OCI-M1 (cell line): ENCODE measurements around the gene ITPR2.
"Not testable (repeated sequence)": the region's sequence is repeated elsewhere in the genome, so short reads cannot be mapped to it uniquely, and the experiment has no call there.

Source experiments
- DNase-seq: peaks from one replicate; lab custom pipeline; 2025; lab: John Stamatoyannopoulos, UW

ITPR2 gene

DNA sequence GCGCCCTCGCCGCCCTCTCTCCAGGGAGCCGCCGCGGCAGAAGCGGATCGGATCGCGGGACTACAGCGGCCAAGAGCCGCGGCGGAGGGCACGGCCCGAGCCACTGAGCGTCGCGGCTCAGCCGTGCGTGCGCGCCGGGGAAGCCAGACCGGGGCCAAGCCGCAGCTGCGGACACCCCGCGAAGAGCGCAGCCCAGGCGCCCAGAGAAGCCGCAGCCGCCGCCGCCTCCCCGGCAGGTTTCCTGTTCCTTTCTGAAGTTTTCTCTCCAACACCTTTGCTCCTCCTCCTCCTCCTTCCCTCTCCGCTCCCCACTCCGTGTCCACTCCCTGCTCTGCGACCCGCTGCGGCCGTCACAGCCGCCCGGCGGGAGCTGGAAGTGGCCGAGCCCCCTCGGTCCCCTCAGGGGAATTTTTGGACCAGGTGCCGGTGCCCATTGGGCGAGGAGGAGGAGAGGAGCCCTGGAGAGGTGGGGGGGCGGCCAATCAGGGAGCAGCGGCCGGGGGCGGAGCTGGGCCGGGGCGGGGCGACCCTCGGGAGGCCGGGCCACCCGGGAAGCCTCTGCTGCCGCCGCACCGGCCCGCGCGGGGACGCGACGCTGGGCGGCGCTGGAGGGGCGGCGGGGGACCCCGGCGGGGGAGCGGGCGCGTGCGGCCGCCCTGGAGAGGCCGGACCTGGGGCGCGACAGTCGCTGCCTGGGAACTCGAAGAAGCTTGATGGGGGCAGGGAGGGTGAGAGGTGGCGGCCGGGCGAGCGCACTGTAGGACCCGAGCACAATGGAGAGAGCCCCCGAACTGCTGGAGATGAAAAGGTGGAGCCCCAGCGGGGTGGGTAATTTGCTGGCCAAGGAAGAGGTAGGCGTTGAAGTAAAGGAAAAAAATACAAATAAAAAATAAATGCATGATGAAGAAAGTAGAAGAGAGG, at the start of gene ITPR2:
Gene ITPR2, minus strand, starts transcription at position 373 of the 921 bp plus-strand sequence. CDS start 413 bp downstream, outside the sequence.
- DNase-seq = peak; percentile 96

- no peak for DNase-seq
These were observed 47.6 kb upstream of the ITPR2 start for GRCh38 chr12:26880625-26881024.

- no peak for DNase-seq
These were observed 45.7 kb upstream of the ITPR2 start for GRCh38 chr12:26878661-26879119.

GRCh38 chr12:26874501-26875296, 41.7 kb upstream of the ITPR2 start:
- no peak for DNase-seq

- DNase-seq = peak; percentile 68
These were observed 39.6 kb upstream of the ITPR2 start for GRCh38 chr12:26872625-26873024.

- no peak for DNase-seq
These were observed 39.0 kb upstream of the ITPR2 start for GRCh38 chr12:26871985-26872384.

DNA sequence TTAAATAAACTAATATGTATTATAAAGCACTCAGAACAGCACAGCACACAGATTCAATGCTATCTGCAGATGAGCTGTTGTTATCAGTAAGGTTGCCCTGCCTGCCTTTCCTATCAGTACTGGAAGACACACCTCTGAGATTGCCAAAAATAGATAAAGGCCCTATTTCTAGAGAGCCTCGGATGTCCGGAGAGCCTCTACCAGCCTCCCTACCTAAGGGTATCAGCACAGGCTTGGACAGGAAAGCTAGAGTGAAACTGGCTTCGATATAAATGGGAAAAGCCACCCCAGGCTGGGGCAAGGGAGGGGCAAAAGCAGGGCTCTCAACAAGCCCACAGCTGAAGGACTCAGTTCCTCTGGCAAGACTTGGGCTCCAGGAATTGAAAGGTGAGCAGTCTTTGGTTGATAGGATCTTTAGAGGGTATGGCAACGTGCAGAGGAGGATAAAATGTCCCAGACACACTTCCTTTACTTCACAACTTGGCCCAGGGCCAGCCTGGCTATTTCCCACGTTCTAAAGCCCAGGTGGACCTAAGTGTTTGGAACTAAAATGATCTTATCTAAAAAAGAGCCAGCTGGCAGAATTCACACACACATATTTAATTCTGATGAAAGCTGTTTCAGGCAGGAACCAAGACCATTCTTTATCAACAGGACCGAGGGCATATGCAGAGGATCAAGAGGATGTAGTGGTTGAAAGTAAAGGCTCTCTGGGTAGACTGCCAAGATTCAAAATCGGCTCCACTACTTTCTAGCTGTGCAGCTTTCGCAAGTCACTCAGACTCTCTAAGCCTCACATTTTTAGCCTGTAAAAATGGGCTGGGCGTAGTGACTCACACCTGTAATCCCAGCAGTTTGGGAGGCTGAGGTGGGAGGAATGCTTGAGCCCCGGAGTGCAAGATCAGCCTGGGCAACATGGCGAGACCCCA, 37.8 kb upstream of the ITPR2 start:
- DNase-seq = peak; percentile 47

GRCh38 chr12:26869908-26870459, 37.0 kb upstream of the ITPR2 start:
- DNase-seq = no peak

DNA sequence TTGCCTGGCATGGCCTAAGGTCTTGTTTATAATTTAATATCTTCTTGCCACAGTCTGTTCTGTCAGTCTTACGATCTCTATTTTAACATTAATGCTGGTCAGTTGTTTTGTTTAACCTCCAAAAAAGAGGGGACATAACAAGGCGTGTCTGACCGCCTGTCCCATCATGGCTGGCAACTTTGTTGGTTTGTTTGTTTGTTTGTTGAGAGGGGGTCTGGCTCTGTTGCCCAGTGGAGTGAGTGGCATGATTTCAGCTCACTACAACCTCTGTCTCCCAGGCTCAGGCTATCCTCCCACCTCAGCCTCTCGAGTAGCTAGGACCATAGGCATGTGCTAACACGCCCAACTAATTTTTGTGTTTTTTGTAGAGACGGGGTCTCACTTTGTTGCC, 36.1 kb upstream of the ITPR2 start:
- DNase-seq = no peak

DNA sequence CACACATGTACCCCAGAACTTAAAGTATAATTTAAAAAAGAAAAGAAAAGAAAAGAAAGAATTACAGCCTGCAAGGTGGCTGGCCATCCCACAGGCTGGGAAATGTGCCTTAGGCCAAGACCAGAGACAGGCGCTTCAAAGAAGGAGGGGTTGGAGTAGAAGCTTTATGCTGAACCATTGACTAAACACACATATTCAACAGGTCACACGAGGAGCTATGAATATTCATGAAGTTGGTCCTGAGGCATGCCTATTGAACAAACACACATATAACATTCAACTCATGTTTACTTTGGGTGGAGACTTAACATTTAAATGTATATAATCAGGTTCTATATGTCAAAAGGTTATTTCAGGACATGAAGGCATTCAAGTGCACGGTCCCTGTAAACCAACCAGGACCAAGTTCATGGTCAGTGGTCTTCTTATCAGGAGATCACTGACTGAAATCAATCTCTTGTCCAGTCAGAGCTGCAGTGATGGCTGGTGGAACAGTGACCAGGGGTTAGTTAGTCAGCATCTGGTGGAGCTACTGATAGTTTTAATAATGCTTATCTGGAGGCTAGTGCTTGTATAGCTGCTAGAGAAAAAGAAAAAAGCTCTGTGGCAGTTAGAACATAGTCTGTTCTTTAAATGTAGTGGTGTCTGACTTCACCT, 35.6 kb upstream of the ITPR2 start:
- peak; percentile 46 for DNase-seq

DNA sequence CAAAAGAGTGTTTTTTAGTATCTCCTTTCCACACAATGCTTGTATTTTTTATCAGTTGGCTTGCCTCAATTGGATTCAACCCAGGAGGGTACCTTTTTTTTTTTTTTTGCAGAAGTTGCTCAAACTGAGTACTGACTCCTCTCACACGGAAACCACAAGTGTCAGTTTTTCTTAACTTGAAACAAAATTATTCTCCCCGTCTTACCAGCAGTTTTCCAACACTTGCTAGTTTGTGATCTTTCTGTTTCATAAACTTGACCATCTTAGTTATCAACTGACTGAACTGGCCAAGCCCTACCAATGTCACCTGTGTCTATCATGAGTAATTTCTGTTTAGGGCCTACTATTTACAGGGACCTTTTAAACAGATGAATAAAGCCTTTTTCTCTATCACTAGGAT, 34.1 kb upstream of the ITPR2 start:
- DNase-seq = peak; percentile 89

GRCh38 chr12:26863515-26863914, 30.5 kb upstream of the ITPR2 start:
- peak; percentile 46 for DNase-seq

- not testable (repeated sequence) for DNase-seq
These were observed 29.8 kb upstream of the ITPR2 start for GRCh38 chr12:26862787-26863186.

DNA sequence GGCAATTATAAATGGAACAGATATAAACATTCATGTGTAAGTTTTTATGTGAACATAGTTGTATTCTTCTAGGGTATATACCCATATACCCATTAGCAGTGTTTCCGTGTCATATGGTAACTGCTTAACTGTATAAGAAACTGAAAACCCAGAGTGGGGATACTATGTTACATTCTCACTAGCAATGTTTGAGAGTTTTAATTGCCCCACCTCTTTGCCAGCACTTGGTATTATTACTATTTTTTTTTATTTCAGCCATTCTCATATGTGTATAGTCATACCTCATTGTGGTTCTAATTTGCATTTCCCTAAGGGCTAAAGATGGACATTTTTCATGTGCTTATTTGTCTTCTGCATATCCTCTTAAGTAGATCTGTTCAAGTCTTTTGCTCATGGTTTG, 28.7 kb upstream of the ITPR2 start:
- DNase-seq = no peak

- peak; percentile 42 for DNase-seq
These were observed 24.6 kb upstream of the ITPR2 start for GRCh38 chr12:26857465-26858176.

DNA sequence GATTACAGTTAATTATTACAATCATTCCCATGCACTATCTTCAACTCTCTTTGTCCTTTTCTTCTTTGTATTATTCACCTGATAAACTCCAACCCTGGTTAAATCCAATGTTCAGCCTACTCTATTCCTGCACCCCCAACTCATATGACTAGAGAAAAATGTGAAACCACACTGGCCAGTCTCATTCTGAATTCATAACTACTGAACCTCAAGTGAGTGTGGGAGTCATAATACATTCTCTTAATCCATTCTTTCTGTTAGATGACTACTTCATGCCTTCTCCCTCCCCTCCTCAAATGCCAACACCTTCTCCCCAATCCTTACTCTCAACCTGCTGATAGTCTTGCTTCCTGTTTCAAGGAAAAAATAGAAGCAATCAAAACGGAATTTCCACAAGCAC, 22.3 kb upstream of the ITPR2 start:
- DNase-seq = no peak

- no peak for DNase-seq
These were observed 21.0 kb upstream of the ITPR2 start for GRCh38 chr12:26854031-26854390.

- peak; percentile 88 for DNase-seq
These were observed 20.5 kb upstream of the ITPR2 start for GRCh38 chr12:26853303-26854030.

DNA sequence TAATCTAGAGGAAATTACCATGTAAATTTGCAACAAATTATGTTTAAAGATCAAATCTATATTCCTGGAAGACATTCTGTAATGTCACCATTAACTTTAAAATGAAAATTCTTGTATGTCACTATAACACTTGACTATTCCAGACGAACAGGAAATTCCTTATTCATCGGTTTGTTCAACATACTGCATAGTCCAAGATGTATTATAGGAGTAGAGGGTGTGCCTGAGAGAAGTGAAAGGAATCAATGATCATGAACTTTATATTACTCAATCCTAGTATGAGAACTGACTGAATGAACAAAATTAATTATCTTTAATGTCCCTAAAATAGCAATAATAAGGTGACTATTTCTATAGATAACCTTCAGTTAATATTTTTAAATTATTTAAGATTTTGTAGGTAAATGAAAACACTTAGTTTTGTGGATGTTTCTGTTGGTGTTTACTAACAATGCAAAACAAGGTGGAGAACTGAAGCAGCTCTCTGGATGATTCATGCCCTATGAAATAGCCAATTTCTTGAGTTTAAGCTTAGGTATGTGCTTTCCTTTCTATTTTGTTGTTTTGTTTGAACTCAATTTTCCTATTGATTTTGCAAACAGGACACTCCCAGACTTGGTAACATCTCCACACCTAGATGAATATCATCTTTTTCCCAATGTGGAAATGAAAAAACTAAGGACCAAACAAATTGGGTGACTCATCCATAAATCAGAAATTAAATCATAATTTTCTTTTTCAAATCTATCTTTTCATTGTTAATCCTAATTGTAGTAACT, 18.2 kb upstream of the ITPR2 start:
- peak; percentile 33 for DNase-seq
